Osteocyte (in vitro differentiated cells): Measurements from ENCODE around the gene BTG1. TPM values are rescaled to one million over a fixed set of nuclear protein-coding genes. Genes with fewer than 3 reads are reported as not detected.

Experiments used
- DNase-seq: peaks from one replicate; pipeline ENCODE4 v3.0.0; 2021; ENCODE audit warnings: mixed read lengths; ENCODE audit not compliant: unreplicated experiment; ENCODE audit errors: extremely low spot score
- H3K27ac Mint-ChIP-seq: one replicate; pipeline ENCODE4 v1.8.0; 2021; ENCODE audit warnings: mild to moderate bottlenecking, mixed read lengths; ENCODE audit not compliant: unreplicated experiment
- H3K27me3 Mint-ChIP-seq: one replicate; pipeline ENCODE4 v1.8.0; 2021; ENCODE audit warnings: mixed read lengths; ENCODE audit not compliant: unreplicated experiment
- H3K36me3 Mint-ChIP-seq: one replicate; pipeline ENCODE4 v1.8.0; 2021; ENCODE audit warnings: mixed read lengths; ENCODE audit not compliant: unreplicated experiment
- H3K4me1 Mint-ChIP-seq: one replicate; pipeline ENCODE4 v1.8.0; 2021; ENCODE audit warnings: mixed read lengths; ENCODE audit not compliant: unreplicated experiment
- H3K4me3 Mint-ChIP-seq: one replicate; pipeline ENCODE4 v1.8.0; 2021; ENCODE audit warnings: mild to moderate bottlenecking, moderate library complexity, mixed read lengths; ENCODE audit not compliant: unreplicated experiment
- H3K9me3 Mint-ChIP-seq: one replicate; pipeline ENCODE4 v1.8.0; 2021; ENCODE audit warnings: mixed read lengths; ENCODE audit not compliant: unreplicated experiment
- CTCF ChIP-seq: fragments of 200-600 bp; sonication (generic); IDR thresholded peaks from 2 replicates; pipeline ENCODE4 v1.5.0; 2021; ENCODE audit warnings: antibody characterized with exemption, mild to moderate bottlenecking, moderate library complexity
- total RNA-seq: library from RNA; stranded (reverse); gene quantifications from 2 replicates; pipeline ENCODE4 v1.2.1, GENCODE V29; 2021

The BTG1 gene
- total RNA-seq, 1 donor from 2014 or later: 121 TPM

- Mint-ChIP-seq H3K4me3 (no peak overlapping the region), H3K9me3 (no peaks in the 10 kb centered on the region), H3K4me1 (peaks cover 3% of the 10 kb centered on the region), H3K27me3 (no peaks in the 10 kb centered on the region), H3K36me3 (no peaks in the 10 kb centered on the region), H3K27ac (no peak overlapping the region)
- DNase-seq: no peak
- TF ChIP-seq CTCF: no peak
Observed at GRCh38 chr12:92155733-92156132, 10.1 kb upstream of the BTG1 start.

- H3K4me3 Mint-ChIP-seq: no peak overlapping the region
- no peaks in the 10 kb centered on the region for H3K9me3 Mint-ChIP-seq
- no peak for TF ChIP-seq CTCF
- H3K27me3 Mint-ChIP-seq: no peaks in the 10 kb centered on the region
- no peak for DNase-seq
- peaks cover 14% of the 10 kb centered on the region for H3K4me1 Mint-ChIP-seq
- no peaks in the 10 kb centered on the region for H3K36me3 Mint-ChIP-seq
- H3K27ac Mint-ChIP-seq: no peak overlapping the region
Observed at GRCh38 chr12:92151916-92152315, 6.3 kb upstream of the BTG1 start.

GRCh38 chr12:92149563-92149962 lies 3.9 kb upstream of the BTG1 start:
- Mint-ChIP-seq H3K9me3 (no peaks in the 10 kb centered on the region), H3K4me1 (peaks cover 20% of the 10 kb centered on the region), H3K4me3 (no peak overlapping the region), H3K27ac (no peak overlapping the region), H3K27me3 (no peaks in the 10 kb centered on the region), H3K36me3 (peaks cover 2% of the 10 kb centered on the region)
- TF ChIP-seq CTCF: no peak
- DNase-seq: no peak

- peak overlapping the region; percentile 97 for H3K27ac Mint-ChIP-seq
- H3K27me3 Mint-ChIP-seq: no peaks in the 10 kb centered on the region
- no peak for DNase-seq
- TF ChIP-seq CTCF: no peak
- peak overlapping the region; percentile 99 for H3K4me3 Mint-ChIP-seq
- no peaks in the 10 kb centered on the region for H3K9me3 Mint-ChIP-seq
- H3K4me1 Mint-ChIP-seq: peaks cover 32% of the 10 kb centered on the region
- H3K36me3 Mint-ChIP-seq: peaks cover 17% of the 10 kb centered on the region
Observed at GRCh38 chr12:92147491-92147890, 1.8 kb upstream of the BTG1 start.

- H3K4me3 Mint-ChIP-seq: peak overlapping the region; percentile 99
- H3K36me3 Mint-ChIP-seq: peaks cover 24% of the 10 kb centered on the region
- no peaks in the 10 kb centered on the region for H3K9me3 Mint-ChIP-seq
- peak overlapping the region; percentile 97 for H3K27ac Mint-ChIP-seq
- peaks cover 37% of the 10 kb centered on the region for H3K4me1 Mint-ChIP-seq
- no peaks in the 10 kb centered on the region for H3K27me3 Mint-ChIP-seq
- DNase-seq: no peak
- no peak for TF ChIP-seq CTCF
Observed at GRCh38 chr12:92146497-92147224, 1.0 kb upstream of the BTG1 start.
